Measurements from ENCODE around the gene EMX2.
"Not testable (repeated sequence)": the region's sequence is repeated elsewhere in the genome, so short reads cannot be mapped to it uniquely, and the experiment has no call there.

EMX2 gene

GRCh38 chr10:117560942-117561341, 18.4 kb downstream of the EMX2 start:
- no peak for DNase-seq (ENCODE audit: low spot score)

- DNase-seq (ENCODE audit: low spot score), result no peak
Observed at GRCh38 chr10:117562220-117562619, 19.7 kb downstream of the EMX2 start.

GRCh38 chr10:117562896-117563737, 20.6 kb downstream of the EMX2 start:
- DNase-seq (ENCODE audit: low spot score), result no peak

GRCh38 chr10:117563780-117564179, 21.2 kb downstream of the EMX2 start:
- DNase-seq (ENCODE audit: low spot score), result no peak

GRCh38 chr10:117565068-117565467, 22.5 kb downstream of the EMX2 start:
- DNase-seq (ENCODE audit: low spot score), result no peak

DNA sequence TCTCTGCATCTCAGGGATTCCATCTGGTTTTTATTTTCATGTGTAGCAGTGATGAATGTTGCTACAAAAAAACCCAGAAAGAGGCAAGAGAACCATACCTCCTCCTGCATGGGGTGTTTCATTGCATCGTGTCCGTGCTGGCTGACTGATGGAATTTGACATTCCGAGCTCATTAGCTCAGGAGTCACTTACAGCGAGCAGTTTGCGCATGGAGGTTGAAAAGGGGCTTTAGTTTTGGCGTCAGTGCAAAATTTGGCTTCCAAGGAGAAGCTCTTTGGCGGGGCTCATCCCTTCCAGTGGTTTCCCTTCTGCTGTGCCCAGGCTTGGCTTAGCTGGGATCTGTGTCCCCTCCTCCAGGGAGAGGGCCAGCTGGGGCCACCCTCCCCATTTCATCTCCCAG, 25.8 kb downstream of the EMX2 start:
- no peak for DNase-seq (ENCODE audit: low spot score)

GRCh38 chr10:117569610-117570390, 27.3 kb downstream of the EMX2 start:
- no peak for DNase-seq (ENCODE audit: low spot score)

DNA sequence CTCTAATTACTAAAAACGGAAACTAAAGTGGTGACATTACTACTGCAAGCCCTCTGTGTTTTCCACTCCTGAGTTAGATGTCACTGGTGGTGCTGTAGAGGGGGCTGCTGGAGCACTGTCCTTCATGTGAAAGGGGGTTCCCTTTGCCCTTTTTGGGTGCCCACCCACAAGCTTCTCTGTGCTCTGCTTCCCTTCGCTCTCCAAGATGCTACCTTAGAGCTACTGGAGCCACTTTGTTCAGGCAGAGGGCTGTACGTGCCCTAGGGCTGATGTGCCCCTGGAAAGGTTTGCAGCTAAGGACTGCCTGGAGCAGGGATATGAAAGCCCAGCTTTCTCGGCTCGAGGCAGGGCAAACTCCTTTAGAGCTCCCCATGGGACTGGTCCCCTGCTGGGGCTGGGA, 28.3 kb downstream of the EMX2 start:
- DNase-seq (ENCODE audit: low spot score), result no peak

GRCh38 chr10:117574498-117575146, 32.1 kb downstream of the EMX2 start:
- no peak for DNase-seq (ENCODE audit: low spot score)

DNA sequence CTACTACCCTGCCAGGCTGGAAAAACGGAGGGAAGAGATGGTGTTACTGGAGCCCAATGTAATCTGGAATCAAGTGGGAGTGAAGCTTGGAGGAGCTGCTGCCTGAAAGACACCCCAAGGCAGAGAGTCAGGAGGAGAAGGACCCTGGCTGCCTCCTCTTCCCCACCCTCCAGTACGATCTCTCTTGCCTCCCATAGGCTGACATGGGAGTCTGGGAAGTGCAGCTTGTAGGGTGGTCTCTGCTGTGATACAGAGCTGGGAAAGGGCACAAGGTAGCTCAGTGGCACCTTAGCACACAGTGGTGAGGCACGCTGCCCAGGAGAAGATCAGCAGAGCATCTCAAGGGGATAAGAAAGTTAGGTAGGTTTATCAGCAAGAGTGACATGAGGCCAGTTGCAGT, 35.9 kb downstream of the EMX2 start:
- no peak for DNase-seq (ENCODE audit: low spot score)

- DNase-seq (ENCODE audit: low spot score), result no peak
Observed at GRCh38 chr10:117578999-117579590, 36.5 kb downstream of the EMX2 start.

DNA sequence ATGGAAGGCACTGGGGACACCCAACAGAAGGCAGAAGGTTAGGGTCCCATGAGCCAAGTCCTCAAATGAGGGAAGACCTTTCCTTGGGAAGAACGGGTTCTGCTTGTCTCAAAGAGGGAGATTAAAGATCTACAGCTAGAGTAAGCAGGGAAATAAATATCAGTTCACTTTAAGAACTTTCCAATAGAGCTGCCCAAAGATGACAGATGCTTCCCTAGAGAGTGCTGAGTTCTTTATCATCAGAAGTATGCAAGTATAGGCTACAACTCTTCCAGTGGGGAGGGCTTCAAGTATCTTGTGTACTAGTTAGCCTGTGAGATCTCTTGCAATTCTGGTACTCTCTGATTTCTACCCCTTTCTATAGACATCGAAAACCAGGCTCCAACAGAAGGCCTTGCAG, 39.4 kb downstream of the EMX2 start:
- DNase-seq (ENCODE audit: low spot score), result no peak

DNA sequence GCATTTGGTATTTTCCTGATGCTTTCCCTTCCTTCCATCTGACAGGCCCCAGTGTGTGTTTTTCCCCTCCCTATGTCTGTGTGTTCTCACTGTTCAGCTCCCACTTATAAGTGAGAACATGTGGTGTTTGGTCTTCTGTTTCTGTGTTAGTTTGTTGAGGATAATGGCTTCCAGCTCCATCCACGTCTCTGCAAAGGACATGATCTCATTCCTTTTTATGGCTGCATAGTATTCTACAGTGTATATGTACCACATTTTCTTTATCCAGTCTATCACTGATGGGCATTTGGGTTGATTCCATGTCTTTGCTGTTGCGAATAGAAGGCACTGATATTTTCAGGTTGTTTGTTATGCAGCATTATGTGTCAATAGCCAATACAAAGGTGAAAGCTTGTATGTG, 42.3 kb downstream of the EMX2 start:
- DNase-seq (ENCODE audit: low spot score), result not testable (repeated sequence)

DNA sequence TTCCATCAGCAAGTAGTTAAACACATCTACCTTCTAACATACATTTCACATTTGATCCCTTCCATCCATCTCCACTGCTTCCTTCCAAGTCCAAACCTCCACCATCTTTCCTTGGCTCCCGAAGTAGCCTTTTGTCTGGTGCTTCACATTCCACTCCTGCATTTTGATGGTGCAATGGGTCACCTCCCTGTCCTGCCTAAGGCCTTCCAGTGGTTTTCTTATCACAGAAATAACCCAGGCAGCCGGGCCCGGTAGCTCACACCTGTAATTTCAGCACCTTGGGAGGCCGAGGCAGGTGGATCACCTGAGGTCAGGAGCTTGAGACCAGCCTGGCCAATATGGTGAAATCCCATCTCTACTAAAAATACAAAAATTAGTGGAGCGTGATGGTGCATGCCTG, 44.5 kb downstream of the EMX2 start:
- no peak for DNase-seq (ENCODE audit: low spot score)

GRCh38 chr10:117590101-117590875, 47.7 kb downstream of the EMX2 start:
- no peak for DNase-seq (ENCODE audit: low spot score)

GRCh38 chr10:117591043-117591442, 48.5 kb downstream of the EMX2 start:
- DNase-seq (ENCODE audit: low spot score), result no peak

DNA sequence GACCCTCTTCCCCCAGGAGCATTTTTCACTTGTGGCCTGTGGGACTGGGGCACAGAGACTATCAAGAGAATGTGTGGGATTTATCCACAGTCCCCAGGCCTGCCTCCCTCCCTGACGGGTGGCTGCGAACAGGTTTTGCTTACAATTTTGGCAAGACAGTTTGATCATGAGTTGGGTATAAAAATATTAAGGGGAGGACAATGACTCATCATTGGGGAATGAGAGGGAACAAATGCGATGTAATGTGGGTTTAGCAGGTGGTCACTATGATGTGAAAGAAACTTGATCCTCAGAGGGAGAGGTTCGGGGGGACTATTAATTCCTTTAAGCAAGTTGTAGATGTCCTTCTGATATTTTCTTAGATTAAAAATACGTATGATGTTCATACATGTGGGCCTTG, 52.2 kb downstream of the EMX2 start:
- no peak for DNase-seq (ENCODE audit: low spot score)

DNA sequence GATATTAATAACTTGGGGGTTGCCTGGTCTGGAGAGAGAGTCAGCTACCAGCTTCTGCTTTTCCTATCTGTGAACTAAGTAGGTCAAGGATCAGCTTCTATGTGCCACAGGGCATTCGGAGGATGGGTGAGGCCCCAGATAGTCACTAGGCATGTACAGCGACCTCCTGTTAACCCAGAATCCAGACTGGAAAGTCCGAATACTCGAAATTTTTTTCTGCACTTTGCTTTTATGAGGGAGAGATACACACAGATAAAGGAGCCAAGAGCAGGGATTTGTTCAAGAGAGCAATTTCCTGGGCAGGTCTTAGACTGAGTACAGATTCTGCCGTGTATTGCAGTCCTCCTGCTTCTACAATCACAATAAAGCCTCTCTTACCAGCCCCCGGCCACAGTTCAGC, 54.2 kb downstream of the EMX2 start:
- no peak for DNase-seq (ENCODE audit: low spot score)

GRCh38 chr10:117597216-117597615, 54.7 kb downstream of the EMX2 start:
- no peak for DNase-seq (ENCODE audit: low spot score)

Measured in CD4-positive, alpha-beta T cell treated with Interleukin-15 for 4 hours (primary cell).